GM21367 (cell line): ENCODE results near the gene CARD16.

ENCODE experiments used
- ATAC-seq: cut with Tn5 transposase; IDR thresholded peaks from one replicate; pipeline ENCODE4 v1.9.1; 2021; ENCODE audit not compliant: unreplicated experiment

CARD16 gene

GRCh38 chr11:104997288-104997687 lies 47.8 kb downstream of the CARD16 start:
- ATAC-seq = no peak

GRCh38 chr11:104995001-104995408 lies 50.1 kb downstream of the CARD16 start:
- ATAC-seq = no peak

- no peak for ATAC-seq
Observed at GRCh38 chr11:104992781-104993180, 52.4 kb downstream of the CARD16 start.

- ATAC-seq = no peak
Observed at GRCh38 chr11:104991994-104992393, 53.1 kb downstream of the CARD16 start.
